Limb (tissue), 2 donors: ENCODE results near the gene ERG.

Experiments used
- DNase-seq, 2 donors: peaks; one replicate each; pipeline ENCODE4 v3.0.0-alpha.2; 2016; ENCODE audit errors: extremely low spot score in 2 of 2

The ERG gene

DNA sequence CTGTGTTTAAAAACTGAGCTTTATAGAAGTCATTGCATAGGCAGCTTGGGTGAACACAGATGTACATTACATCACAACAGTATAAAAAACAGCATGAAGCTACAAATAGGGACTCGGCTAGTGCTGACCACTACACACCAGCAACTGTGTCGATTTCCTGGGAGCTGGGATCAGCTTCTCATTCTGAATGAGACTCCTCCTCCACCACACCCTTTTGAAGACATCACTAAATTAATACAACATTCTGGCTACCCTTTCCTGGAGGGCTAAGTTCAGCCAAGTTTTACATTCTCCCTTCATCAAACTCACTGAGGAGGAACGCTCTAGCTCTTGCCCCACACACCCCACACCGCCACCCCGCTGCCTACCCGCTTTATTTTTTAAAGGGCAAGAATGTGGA is 102.7 kb downstream of the ERG start:
- DNase-seq, result no peak

DNA sequence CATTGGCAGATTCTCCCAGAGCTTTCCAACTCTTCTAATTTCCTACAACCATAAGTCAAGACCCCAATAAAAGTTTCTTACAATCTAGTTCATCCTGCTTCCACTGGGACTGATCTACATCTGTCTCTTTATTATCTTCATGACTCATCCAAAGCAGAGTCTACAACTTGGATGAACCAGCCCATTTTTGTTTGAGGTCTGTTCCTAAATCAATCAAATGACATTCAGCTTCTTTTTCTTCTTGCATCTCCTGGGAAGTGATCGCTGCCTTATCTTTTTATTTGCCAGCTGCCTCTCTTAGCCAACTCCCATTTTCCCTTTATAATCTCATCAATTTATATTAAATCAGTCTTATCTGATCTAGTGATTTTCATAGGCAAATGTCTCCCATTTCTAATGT is 105.6 kb downstream of the ERG start:
- no peak for DNase-seq

DNA sequence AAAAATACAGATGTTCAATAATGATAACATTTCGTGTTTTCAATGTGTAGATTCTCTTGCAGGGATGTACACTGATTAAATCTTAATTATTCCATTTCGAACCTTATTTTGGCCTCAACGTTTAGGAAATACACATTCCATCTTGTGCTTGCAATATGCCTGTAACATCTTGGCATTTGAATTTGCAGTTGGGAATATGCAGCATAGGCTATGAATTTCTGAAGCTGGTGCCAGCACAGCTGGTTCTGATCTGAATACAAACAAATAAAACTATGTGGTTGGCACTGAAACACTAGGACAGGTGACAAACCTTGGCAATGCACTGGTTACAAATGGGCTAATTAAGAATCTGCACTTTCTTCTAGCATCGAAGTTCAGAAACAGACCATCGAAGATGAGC is 108.4 kb downstream of the ERG start:
- no peak for DNase-seq

DNA sequence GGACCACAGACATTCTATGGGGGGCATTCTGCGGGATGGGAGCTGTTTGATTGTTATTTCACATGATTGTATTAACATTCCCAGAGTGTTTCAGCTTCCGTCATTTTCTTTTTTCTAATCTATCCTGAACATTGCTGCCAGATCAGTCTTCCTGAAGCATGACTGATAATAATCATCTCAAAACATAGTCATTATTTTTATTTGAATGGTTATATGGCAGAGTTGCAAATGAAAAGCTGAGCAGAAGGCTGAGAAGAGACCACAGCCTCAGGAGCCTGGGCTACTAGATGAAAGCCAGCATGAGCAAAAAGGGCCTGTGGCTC is 109.0 kb downstream of the ERG start:
- no peak for DNase-seq

DNA sequence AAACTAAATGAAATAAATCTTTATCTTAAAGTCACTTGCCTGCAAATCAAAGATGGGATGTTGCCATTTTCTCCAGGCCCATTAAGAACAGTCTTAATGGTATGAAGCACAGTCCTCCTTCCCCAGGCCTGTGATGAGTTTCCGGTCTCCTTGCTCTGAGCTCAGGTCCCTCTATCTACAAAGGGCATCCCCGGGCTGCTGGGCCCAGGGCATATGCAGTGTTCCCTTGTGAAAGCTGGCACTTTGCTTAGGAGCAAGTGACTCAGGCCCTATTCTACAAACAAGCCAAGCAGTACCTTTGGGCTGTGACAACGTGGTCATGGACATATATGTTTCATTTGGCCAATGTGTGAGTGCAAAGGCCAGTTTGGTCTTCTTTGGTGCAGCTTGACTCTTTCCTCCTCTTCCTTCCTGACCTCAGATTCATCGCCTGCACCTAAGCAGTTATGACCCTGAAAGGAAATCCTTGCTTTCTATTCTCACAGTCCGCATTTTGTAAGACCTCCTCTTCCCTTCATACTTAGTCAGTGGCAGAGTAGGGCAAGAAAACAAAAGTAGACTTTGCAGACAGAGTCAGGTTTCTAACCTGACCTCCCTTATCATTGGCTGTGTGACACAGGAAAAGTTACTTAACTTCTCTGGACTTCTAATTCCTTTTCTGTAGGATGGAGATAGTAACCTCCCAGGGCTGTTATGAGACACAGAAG is 109.5 kb downstream of the ERG start:
- DNase-seq, result no peak

DNA sequence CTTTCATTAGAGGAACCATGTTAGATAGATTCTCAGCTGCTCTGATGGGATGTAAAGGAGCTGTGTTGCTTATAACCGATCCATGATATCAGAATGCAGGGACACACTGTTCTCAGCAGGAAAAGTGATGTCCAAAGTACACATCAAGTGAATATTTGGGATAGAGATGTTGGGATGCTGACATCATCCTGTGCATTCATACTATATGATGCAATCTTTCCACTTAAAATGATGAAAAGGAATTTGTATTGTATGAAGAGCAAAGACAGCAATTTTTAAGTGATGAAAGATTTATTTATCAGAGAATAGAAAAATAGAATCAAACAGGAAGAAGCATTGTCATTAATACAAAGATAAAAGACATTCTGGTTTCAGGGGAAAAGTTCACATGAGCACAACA is 110.1 kb downstream of the ERG start:
- DNase-seq, result peak in 1 of 2 donors; percentile 23

DNA sequence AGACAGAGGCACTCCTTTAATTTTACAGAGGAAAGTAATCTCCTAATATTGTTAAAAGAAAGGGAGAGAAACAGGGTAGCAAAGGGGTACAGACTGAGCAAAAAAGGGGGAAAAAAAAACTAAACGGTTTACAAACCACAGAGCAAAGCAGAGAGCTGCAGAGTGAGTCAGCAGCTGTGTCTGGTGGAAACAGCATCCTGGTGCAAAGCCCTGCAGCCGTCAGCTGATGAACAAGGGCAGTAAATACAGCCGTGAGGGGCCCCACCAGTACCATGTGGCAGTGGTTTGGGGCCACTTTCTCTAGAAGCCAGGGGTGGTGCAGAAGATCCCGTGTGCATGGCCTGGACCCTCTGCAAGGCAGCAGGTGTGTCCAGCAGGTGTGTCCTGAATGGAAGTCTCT is 111.3 kb downstream of the ERG start:
- DNase-seq, result no peak

DNA sequence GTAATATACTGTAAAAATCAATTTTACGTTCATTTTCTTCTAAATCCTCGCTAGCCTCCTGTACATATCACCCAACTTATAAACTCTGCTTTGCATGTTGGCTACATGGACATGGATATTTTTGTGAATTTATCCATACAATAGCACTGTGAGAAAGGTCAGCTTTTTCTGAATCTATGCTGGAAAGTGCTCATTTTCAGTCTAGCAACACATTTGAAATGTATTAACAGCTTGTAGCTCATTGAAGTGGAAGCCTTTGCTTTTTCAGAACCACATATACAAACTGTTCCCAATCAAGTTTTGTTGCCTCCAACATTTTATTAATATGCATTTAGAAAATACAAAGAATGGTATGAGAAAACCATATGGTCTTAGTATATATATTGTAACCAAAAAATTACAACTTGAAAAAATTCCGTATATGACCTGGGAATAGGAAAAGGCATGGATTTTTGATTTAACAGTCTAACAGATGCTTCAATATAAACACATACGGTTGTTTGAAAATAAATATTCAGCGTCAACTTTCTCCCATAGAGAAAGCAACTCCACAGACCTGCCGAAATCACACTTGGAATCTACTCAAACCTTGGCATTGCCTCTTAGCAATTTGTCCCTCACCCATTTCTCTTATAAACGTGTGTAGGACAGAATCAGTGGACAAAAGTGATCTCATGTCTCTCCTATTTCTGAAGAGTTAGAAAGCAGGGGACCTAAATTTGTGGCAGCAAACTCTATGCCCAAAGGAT is 112.7 kb downstream of the ERG start:
- no peak for DNase-seq

DNA sequence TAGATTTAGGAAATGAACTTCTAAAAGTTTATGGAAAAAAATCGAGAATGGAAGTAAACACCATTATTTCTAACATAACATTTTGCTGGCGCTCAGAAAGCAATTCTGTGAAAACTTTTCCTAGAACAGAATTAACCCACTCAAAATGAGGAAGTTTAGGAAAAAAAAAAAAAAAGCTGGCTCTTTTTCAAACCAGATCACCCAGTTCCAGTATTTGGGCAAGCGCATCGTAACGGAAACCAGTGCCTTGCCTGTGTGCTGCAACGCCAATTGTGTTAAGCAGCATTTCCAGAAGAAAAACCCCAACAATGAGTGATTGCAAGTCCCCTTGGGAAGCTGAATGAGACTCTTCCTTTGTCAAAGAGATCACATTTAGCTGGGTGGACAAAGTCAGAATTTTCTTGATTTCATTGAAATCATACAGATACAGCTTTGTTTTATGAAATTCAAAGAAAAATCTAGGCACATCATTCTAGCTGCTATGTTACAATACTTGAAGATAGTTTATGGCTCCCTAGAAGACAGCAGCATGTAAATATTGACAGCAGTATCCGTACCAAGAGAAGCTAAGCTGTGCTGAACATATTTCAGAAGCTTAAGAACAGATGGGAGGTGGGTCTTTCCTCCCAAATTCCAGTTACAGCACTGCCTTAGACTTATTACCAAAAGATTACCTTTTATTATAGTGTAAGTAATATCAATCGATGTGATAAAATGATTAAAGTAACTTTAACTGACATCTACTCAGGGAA is 113.4 kb downstream of the ERG start:
- no peak for DNase-seq

DNA sequence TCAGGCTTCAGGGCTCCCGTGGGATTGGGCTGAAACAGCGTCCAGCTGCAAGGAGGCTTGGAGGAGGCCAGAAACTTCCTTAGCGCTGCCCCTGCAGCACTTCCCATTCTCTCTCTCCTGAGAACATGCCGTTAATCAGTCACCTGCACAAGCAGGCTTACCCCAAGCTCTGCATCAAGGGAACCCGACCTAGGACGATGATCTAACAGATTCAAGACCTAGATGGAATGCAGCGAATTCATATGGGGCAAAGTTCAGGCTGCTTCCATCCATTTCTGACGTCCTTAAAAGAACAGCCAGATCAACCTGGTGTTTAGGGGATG is 114.1 kb downstream of the ERG start:
- no peak for DNase-seq

DNA sequence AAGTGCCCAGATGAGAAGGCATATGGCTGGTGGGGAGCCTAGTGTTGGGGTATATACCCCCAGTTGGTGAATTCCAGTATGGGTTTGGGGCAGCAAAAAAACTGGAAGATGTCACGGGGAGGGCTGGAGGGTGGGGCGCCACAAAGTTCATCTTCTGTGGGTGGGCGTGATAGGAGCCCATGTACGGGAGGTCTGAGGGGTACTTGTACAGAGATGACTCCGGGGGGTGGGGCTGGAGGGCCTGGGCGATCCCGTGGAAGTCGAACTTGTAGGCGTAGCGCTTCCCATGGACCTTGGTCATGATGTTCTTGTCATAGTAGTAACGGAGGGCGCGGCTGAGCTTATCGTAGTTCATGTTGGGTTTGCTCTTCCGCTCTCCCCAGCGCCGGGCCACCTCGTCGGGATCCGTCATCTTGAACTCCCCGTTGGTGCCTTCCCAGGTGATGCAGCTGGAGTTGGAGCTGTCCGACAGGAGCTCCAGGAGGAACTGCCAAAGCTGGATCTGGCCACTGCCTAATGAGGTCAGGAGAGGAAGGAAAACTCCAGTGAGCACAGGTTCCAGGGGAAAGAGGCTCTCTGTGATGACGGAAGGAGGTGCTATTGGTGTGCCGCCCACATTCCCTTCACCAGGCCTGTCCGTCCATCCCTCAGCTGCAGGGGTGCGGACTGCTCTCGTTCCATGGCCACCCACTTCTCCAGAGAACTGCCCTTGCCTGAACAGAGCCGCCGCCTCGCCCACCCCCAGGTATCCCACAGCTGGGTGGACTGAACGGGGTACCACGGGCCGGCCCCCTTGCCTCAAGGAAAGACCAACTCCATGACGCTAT is 114.7 kb downstream of the ERG start:
- no peak for DNase-seq

DNA sequence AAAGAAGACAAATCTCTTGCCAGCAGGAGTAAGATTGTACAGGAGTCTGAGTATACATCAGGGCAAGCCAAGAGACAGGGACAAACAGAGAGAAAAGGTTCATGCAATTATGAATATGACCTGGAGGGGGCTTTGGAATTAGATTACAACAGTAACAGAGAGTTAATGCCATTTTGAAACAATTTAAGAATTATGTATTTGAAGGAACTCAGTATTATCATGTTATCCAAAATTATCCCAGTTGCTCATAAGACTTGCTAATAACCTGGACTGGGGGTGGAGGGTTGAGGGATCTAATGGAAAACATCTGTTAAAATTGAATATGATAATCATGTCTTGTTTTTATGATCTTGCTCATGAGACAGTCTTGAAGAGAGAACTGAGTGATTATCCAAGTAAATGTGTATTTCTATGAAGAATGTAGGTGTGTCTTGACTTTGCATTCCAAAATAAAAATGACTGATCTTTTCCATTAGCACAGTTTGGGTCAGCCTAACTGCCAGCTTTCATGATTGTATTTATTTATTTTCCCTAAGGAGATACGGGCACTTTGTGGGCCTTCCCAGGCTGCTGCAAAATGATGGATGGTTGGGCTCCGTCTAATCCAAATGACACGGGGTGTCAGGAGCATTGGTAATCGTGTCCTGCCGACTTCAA is 117.7 kb downstream of the ERG start:
- DNase-seq, result peak in 1 of 2 donors; percentile 16

DNA sequence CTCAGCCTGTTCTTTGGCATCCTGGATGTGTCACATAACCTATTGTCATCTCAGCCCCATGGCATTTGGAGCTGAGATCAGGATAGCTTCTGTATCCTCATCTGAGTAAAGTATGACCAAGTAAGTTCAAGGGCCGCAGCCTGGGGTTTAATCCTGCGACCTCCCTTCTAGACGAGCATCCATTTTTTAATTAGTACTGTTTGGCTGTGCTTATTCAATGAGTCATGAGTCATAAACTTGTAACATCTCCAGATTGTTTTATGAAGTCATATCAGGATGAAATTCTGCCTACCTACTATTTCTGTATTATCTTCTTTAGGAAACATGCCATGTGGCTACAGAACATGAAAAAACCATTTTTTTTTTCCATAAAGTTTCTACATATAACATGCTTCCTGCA is 119.1 kb downstream of the ERG start:
- DNase-seq, result no peak

DNA sequence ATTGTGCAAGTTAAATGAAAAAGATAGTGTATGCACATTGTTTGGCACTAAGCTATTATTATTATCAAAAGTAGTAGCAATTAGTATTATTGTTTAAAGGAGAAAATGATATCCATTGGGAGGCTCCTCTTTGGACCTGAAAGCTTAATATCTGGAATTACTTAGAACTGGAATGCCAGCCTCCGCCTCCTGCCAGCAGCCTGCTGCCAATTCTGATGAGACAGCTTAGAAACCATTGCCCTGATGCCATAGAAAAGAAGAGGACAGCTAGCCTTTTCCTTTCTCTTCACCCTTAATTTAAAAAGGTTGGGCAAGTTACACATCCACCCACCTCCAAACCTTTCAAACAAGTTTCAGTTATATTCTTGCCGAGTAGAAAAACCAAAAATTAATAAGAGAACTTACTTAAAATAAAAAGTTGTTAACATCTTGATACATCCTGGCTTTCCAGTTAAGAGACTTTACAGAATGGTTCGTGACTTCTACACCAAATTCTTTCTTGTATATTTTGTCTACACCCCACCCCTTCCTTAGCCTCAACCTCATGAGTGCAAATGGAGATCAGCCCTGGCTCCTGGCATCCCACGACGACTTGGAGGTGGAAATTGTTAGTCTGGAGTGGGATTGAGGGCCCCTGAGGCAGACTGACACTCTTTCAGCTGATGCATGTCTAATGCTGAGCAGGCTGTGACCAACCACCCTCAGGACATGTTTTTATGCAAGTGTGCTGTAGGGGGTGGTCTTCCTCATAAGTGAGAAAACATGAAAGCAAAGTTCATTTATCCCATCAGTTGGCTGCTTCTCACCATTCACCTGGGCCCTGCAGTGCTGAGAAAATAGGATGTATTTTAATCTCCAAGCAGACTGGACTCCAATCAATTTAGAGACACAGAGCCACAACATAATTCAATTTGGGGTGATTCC is 120.8 kb downstream of the ERG start:
- no peak for DNase-seq

DNA sequence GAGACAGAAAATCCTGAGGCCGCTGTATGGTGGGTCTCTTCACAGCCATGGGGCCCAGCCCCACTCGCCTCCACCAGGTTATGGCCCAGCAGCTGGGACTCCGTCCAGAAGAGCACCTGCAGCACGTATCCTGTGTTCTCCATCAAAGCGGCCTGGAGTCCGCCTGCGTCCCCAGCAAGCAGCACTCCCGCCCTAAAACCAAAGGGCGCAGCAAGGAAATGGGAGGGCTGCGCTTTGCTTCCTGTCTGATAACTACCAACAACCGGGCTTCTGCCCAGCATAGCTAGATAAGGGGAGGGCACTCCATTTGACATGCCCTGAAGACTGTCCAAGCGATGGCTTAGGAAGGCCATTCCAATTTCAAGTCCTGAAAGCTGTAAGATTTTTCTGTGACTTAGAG is 121.6 kb downstream of the ERG start:
- DNase-seq, result no peak

DNA sequence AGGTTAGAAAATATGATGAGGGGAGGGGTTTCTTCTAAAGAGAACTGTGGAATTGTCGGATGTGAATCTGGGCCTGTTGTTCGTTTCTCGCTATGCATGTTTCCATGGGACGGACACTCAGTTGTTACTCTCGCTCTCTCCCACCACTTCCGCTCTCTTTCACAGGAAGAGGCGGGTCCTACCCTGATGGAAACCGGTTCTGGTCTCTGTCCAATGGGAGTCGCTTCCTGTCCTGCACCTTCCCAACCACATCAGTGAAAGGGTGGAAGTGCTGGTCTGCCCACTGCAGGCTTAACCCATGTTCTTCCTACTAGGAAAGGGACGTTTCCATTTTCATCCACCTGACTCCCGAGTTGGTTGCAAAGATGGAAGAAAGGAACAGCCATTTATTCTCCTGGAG is 122.0 kb downstream of the ERG start:
- DNase-seq, result no peak

DNA sequence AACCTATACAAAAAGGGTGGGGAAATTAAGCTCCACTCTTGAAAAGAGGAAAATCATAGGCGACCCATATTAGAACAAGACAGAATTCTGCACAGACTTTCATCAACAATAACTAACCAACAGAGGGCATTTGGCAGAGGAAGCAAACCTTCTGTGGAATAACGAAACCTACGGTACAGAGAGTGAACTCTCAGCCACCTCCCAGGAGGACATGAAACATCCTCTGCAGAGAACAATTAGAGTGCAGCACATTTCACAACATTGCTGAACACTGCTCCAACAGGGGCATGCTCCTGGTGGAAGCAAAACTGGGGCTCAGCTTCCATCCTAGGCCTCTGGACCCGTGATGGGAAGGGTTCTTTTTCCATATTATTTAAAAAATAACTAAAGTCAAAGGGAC is 130.6 kb downstream of the ERG start:
- no peak for DNase-seq

DNA sequence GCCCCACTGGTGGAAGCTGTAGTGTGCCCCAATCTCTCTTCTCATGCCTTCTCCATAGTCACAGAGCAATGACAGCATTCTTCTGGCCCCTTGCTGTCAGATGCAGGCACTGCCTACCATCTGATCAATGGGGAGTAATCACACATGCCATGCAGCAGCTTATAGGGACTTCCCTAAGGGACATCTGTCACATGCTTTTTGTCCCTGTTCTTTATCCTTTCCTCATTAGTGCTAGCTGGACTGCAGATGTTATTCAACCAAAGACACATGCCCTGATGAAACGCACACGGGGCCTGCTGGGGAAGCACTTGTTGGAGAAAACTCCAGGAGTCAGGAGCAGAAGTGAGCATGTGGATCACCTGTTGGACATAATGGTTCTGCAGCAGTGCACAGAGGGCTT is 132.8 kb downstream of the ERG start:
- no peak for DNase-seq

DNA sequence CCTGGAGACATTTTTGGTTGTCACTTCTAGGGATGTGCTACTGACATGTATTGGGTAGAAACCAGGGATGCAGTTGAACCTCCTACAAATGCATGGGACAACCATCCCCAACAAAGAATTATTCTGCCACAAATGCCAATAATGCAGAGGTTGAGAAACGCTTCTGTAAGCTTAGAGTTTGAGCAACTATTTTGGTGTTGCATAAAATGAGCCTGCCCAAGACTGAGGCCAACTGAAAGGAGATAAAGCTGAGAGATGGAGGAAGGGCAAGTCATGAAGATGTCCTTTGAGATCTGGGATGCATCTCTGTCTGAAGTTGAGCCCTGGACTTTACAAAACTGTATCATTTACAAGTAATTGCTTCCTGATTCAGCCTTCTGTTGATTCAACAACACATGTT is 134.6 kb downstream of the ERG start:
- DNase-seq, result no peak

DNA sequence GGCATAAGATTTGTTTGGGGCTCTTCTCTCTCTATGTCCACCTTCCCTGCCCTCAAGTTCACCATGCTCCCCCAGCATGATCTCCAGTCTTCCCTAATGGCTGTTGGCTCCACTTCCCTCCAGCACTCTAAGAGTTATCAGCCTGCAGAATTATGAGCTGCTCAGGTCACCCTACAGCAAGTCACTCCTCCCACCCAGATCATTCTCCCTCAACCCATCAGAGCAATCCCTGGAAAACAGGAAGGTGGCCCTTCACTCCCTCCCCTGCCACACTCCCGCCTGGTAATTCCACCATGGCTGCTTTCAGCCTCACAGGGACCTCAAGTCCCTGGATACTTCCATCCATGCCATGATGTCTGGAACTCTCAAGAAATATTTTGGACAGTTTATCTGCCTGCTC is 137.0 kb downstream of the ERG start:
- no peak for DNase-seq
